Lung microvascular endothelial cell (primary cell): Measurements from ENCODE around the gene SLC25A42. TPM values are rescaled to one million over a fixed set of nuclear protein-coding genes. Genes with fewer than 3 reads are reported as not detected.
A peak's percentile ranks its signal among the peaks of the same experiment; 100 is the strongest.
"Not testable (repeated sequence)": the region's sequence is repeated elsewhere in the genome, so short reads cannot be mapped to it uniquely, and the experiment has no call there.

Experiments used
- DNase-seq, 2 donors: peaks; one replicate each; pipeline versions ENCODE4 v3.0.0 to v3.0.0-alpha.2; 2010; ENCODE audit warnings: low read depth in 2 of 2
- total RNA-seq: library from RNA; depleted of rRNA; stranded (reverse); fragments of >200 nt; gene quantifications from 2 replicates; pipeline ENCODE4 v1.2.1, GENCODE V29; 2014

Gene SLC25A42
- 2.8 and 3.0 TPM in 2 replicates for total RNA-seq

- DNase-seq = peak; percentile 100
Measured at GRCh38 chr19:19063183-19064097, at the start of gene SLC25A42. SLC25A42 (plus strand) TSS chr19:19063994; CDS start chr19:19096125, 32,131 bp downstream.

- no peak for DNase-seq
Measured at GRCh38 chr19:19021115-19021514, 42.7 kb upstream of the SLC25A42 start.

GRCh38 chr19:19022380-19022961, 41.3 kb upstream of the SLC25A42 start:
- peak in 1 of 2 donors; percentile 29 for DNase-seq

GRCh38 chr19:19023376-19023775, 40.4 kb upstream of the SLC25A42 start:
- DNase-seq = not testable (repeated sequence)

- DNase-seq = no peak
Measured at GRCh38 chr19:19025861-19026260, 37.9 kb upstream of the SLC25A42 start.

- DNase-seq = peak; percentile 28 to 30
Measured at GRCh38 chr19:19026299-19026971, 37.4 kb upstream of the SLC25A42 start.

GRCh38 chr19:19027228-19027627, 36.6 kb upstream of the SLC25A42 start:
- no peak for DNase-seq

GRCh38 chr19:19028526-19028925, 35.3 kb upstream of the SLC25A42 start:
- DNase-seq = no peak

- DNase-seq = no peak
Measured at GRCh38 chr19:19031891-19032290, 31.9 kb upstream of the SLC25A42 start.

GRCh38 chr19:19032420-19033175, 31.2 kb upstream of the SLC25A42 start:
- DNase-seq = peak; percentile 96 to 97

- DNase-seq = no peak
Measured at GRCh38 chr19:19033176-19033425, 30.7 kb upstream of the SLC25A42 start.

- peak; percentile 92 to 94 for DNase-seq
Measured at GRCh38 chr19:19033426-19034203, 30.2 kb upstream of the SLC25A42 start, which contains the start of the genes ARMC6 and SUGP2. ARMC6 (plus strand) TSS chr19:19033603; CDS start chr19:19034210, 607 bp downstream. SUGP2 (minus strand) TSS chr19:19033517; CDS start chr19:19031071, 2,446 bp downstream.

GRCh38 chr19:19034204-19034624, 29.6 kb upstream of the SLC25A42 start:
- peak; percentile 69 to 74 for DNase-seq

- no peak for DNase-seq
Measured at GRCh38 chr19:19039901-19040300, 23.9 kb upstream of the SLC25A42 start.

- peak in 1 of 2 donors; percentile 63 for DNase-seq
Measured at GRCh38 chr19:19040417-19040816, 23.4 kb upstream of the SLC25A42 start.

- no peak for DNase-seq
Measured at GRCh38 chr19:19042732-19043280, 21.0 kb upstream of the SLC25A42 start.

- DNase-seq = no peak
Measured at GRCh38 chr19:19043481-19043880, 20.3 kb upstream of the SLC25A42 start.

- no peak for DNase-seq
Measured at GRCh38 chr19:19043881-19044280, 19.9 kb upstream of the SLC25A42 start.

- no peak for DNase-seq
Measured at GRCh38 chr19:19049406-19049805, 14.4 kb upstream of the SLC25A42 start.

- no peak for DNase-seq
Measured at GRCh38 chr19:19050104-19050503, 13.7 kb upstream of the SLC25A42 start.
